K562 (cell line): ENCODE results near the gene PTGES3L. TPM values are rescaled to one million over a fixed set of nuclear protein-coding genes. Genes with fewer than 3 reads are reported as not detected.
A peak's percentile ranks its signal among the peaks of the same experiment; 100 is the strongest.

Experiments
- ATF6 ChIP-seq: sonication (generic); formaldehyde crosslinking; IDR thresholded peaks from 2 replicates; pipeline ENCODE4 v1.4.0; 2020; ENCODE audit warnings: mild to moderate bottlenecking, missing genetic modification reagents
- CBX1 ChIP-seq: sonication (generic); IDR thresholded peaks from 2 replicates; pipeline ENCODE4 v1.6.1; 2016; ENCODE audit warnings: antibody characterized with exemption, low read depth, mild to moderate bottlenecking
- CHD2 ChIP-seq: IDR thresholded peaks from 2 replicates; pipeline ENCODE4 v1.6.1; 2011; ENCODE audit warnings: low read depth, low read length
- ELF4 ChIP-seq: fragments of 450-650 bp; formaldehyde crosslinking; IDR thresholded peaks from 2 replicates; pipeline ENCODE4 v1.4.0; 2022; ENCODE audit warnings: missing genetic modification characterization
- FUS ChIP-seq: fragments of 200-400 bp; formaldehyde crosslinking; optimal IDR thresholded peaks from 2 replicates; pipeline ENCODE3; 2017; ENCODE audit warnings: low read depth, low read length
- GABPA ChIP-seq: fragments of 200-800 bp; sonication (Bioruptor generic); conservative IDR thresholded peaks from 2 replicates; pipeline ENCODE4 v1.6.1; 2016; ENCODE audit warnings: low read depth, missing genetic modification characterization, missing compliant biosample characterization
- GTF2E2 ChIP-seq: fragments of 200-800 bp; sonication (Bioruptor generic); IDR thresholded peaks from 2 replicates; pipeline ENCODE4 v1.6.1; 2016; ENCODE audit warnings: missing genetic modification characterization, missing compliant biosample characterization
- HDAC2 ChIP-seq: fragments of 450-650 bp; IDR thresholded peaks from 2 replicates; pipeline ENCODE4 v1.6.1; 2016; ENCODE audit warnings: mild to moderate bottlenecking
- HINFP ChIP-seq: fragments of 450-650 bp; conservative IDR thresholded peaks from 2 replicates; pipeline ENCODE4 v1.6.1; 2016; ENCODE audit warnings: missing genetic modification characterization, low read depth, mild to moderate bottlenecking, control low read depth, missing compliant biosample characterization
- MCM3 ChIP-seq: fragments of 450-650 bp; IDR thresholded peaks from 2 replicates; pipeline ENCODE4 v1.6.1; 2016
- MTF1 ChIP-seq: fragments of 250-450 bp; sonication (Bioruptor Pico); IDR thresholded peaks from 2 replicates; pipeline ENCODE4 v1.9.0; 2021; ENCODE audit warnings: moderate library complexity, mild to moderate bottlenecking, inconsistent platforms, borderline replicate concordance
- MXD1 ChIP-seq: fragments of 250-450 bp; sonication (Bioruptor Pico); IDR thresholded peaks from 2 replicates; pipeline ENCODE4 v1.8.0; 2021; ENCODE audit warnings: borderline replicate concordance, mild to moderate bottlenecking, moderate library complexity; ENCODE audit not compliant: poor library complexity, severe bottlenecking
- PKNOX1 ChIP-seq: fragments of 450-650 bp; IDR thresholded peaks from 2 replicates; pipeline ENCODE4 v1.6.1; 2016
- PRMT5 ChIP-seq: sonication (generic); formaldehyde crosslinking; IDR thresholded peaks from 2 replicates; pipeline ENCODE4 v1.5.0; 2020; ENCODE audit warnings: missing genetic modification reagents
- TCF3 ChIP-seq: sonication (generic); formaldehyde crosslinking; IDR thresholded peaks from 2 replicates; pipeline ENCODE4 v1.4.0; 2020; ENCODE audit warnings: mild to moderate bottlenecking, missing genetic modification reagents
- THRA ChIP-seq: fragments of 450-650 bp; IDR thresholded peaks from 2 replicates; pipeline ENCODE4 v1.6.1; 2017; ENCODE audit warnings: mild to moderate bottlenecking, moderate library complexity
- ZNF311 ChIP-seq: fragments of 250-450 bp; sonication (Bioruptor Pico); IDR thresholded peaks from 2 replicates; pipeline ENCODE4 v1.4.0; 2020; ENCODE audit warnings: mild to moderate bottlenecking, moderate library complexity
- ZNF449 ChIP-seq: fragments of 250-450 bp; sonication (Bioruptor Pico); IDR thresholded peaks from 2 replicates; pipeline ENCODE4 v1.8.0; 2022; ENCODE audit warnings: moderate library complexity, mild to moderate bottlenecking, inconsistent platforms
- ZNF584 ChIP-seq: fragments of 200-800 bp; sonication (Bioruptor generic); IDR thresholded peaks from 2 replicates; pipeline ENCODE4 v1.6.1; 2016; ENCODE audit warnings: low read depth, mild to moderate bottlenecking, missing genetic modification characterization, missing compliant biosample characterization
- ZNF766 ChIP-seq: fragments of 200-800 bp; sonication (Bioruptor generic); conservative IDR thresholded peaks from 2 replicates; pipeline ENCODE4 v1.6.1; 2016; ENCODE audit warnings: missing genetic modification characterization, missing compliant biosample characterization
- ZNF780A ChIP-seq: fragments of 250-450 bp; sonication (Bioruptor Pico); IDR thresholded peaks from 2 replicates; pipeline ENCODE4 v1.5.0; 2021; ENCODE audit warnings: mild to moderate bottlenecking
- polyA plus RNA-seq, 8 experiments: library from polyadenylated mRNA; depleted of rRNA in 4 of 8; stranded (reverse) in 5 of 8; unstranded in 3 of 8; fragments of >200 nt; fragmentation: Nextera tagmentation in 2 of 8; fragmentation: Illumina TruSeq in 1 of 8; extraction: Ambion mirVana in 2 of 8; extraction: Trizol in 1 of 8; gene quantifications; 2 replicates each; pipeline versions ENCODE4 v1.2.1 to v1.2.3, GENCODE V29; 2011 to 2014; ENCODE audit warnings: inconsistent platforms in 1 of 8, missing spikeins in 1 of 8
- total RNA-seq, 7 experiments: library from RNA; depleted of rRNA in 6 of 7; stranded (reverse); fragments of >200 nt in 6 of 7; fragmentation: Illumina TruSeq in 2 of 7; extraction: Trizol in 2 of 7; gene quantifications; 2 replicates each; pipeline versions ENCODE4 v1.2.1 to v1.2.3, GENCODE V29; 2011 to 2021; ENCODE audit warnings: low replicate concordance in 1 of 7

PTGES3L gene
- total and polyA plus RNA-seq, 9 of the 15 experiments (the other 6 are each of a cell fraction or from before 2014, with no cell fraction given) = 6.0 to 16.0 (median 9.6) TPM

- TF ChIP-seq ATF6 (no peak), CHD2 (no peak), TCF3 (no peak), ZNF311 (CRISPR knock-in tag) (no peak), HINFP (tag) (no peak), GABPA (tag) (no peak), HDAC2 (peak; percentile 73), THRA (no peak), ZNF766 (CRISPR knock-in tag) (peak; percentile 25; the same call in 1 of the 2 replicates), PRMT5 (CRISPR knock-in tag) (no peak), ZNF449 (CRISPR knock-in tag) (no peak), ZNF780A (CRISPR knock-in tag) (no peak), CBX1 (0 out of 2 replicates have a peak, but pooled peaks have one; percentile 30), FUS (no peak), ZNF584 (no peak), MCM3 (no peak), PKNOX1 (peak; percentile 87), MXD1 (CRISPR knock-in tag) (peak; percentile 55), MTF1 (CRISPR knock-in tag) (no peak), GTF2E2 (no peak), ELF4 (CRISPR knock-in tag) (no peak)
Observed at GRCh38 chr17:42964161-42964932, 15.5 kb downstream of the PTGES3L start, which contains the start of gene AARSD1 (continued).
